CD4-positive, alpha-beta T cell treated with Interleukin-4 for 1 hour (primary cell): ENCODE results near the gene SLC25A43.
A peak's percentile ranks its signal among the peaks of the same experiment; 100 is the strongest.
"Not testable (repeated sequence)": the region's sequence is repeated elsewhere in the genome, so short reads cannot be mapped to it uniquely, and the experiment has no call there.

ENCODE experiments used
- DNase-seq, 2 donors: peaks; one replicate each; pipeline ENCODE4 v3.0.0-alpha.2; 2020 to 2022

The SLC25A43 gene

DNA sequence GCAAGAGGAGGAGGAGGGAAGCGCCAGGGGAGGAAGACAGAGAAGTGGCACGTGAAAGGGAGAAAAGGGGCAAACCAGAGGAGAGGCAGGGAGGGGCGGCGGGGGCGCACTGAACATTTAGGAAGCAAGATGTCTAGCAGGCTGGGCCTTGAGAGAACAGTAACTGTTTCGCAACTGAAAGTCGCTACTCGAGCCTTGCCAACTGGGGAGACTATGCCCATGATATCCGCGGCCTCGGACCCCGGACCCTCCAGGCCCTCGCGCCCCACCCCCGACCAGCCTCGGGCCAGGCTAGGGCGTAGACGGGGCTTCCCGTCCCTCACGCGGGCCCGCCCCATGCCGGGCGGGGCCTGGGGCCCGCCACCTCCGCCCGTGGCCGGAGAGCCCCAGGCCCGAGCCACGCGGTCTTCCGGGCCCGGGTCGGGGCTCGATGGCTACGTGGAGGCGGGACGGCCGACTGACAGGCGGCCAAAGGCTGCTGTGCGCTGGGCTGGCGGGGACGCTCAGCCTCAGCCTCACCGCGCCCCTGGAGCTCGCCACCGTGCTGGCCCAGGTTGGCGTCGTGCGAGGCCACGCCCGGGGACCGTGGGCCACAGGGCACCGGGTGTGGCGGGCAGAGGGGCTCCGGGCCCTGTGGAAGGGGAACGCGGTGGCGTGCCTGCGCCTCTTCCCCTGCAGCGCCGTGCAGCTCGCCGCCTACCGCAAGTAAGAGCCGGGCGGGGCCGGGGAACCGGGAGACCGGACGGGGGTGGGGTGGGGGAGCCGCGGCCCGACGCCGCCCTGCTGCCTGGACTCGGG is at the start of gene SLC25A43:
SLC25A43 (plus strand) TSS at position 363 of the 798 bp plus-strand sequence; CDS start at position 431, 68 bp downstream.
- DNase-seq: peak in 1 of 2 donors; percentile 20

DNA sequence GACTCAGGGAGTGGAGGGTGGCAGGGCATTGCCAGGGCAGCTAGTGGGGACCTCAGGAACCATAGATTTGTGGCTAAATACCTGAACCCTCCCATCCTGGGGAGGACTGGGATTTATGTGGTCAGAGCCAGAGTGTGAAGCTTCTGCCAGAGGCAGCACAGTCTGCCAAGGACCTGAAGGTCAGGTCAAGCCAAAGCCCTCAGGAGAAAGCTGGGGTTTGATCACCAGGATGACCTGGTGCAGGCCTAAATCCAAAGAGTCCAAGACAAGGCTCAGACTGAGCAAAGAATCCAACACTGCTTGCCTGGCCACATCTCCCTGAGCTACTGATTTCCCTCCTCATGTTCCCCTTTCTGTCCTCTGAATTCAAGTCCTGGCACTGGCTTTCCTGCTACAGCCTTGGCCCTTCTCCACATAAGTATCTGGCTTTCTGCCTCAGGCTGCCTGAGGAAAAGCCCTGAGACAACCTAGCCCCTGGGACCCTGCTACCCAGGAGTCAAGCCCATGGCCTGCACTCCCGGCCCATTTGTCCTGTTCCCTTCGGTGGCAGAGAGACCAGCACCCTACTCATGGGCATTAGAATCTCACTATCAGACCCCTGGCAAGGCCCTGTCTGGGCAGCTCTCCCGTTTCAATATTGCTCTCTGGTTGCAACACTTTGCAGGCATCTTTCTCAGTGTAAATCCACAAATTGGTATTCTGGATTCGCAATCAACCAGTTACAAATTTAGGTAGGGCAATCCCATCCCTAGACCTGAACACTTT is 39.3 kb upstream of the SLC25A43 start:
- DNase-seq: no peak

DNA sequence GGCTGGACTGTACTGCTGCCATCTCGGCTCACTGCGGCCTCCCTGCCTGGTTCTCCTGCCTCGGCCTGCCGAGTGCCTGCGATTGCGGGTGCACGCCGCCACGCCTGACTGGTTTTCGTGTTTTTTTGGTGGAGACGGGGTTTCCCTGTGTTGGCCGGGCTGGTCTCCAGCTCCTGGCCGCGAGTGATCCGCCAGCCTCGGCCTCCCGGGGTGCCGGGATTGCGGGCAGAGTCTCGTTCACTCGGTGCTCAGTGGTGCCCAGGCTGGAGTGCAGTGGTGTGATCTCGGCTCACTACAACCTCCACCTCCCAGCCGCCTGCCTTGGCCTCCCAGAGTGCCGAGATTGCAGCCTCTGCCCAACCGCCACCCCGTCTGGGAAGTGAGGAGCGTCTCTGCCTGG is 37.7 kb upstream of the SLC25A43 start:
- DNase-seq: not testable (repeated sequence)

DNA sequence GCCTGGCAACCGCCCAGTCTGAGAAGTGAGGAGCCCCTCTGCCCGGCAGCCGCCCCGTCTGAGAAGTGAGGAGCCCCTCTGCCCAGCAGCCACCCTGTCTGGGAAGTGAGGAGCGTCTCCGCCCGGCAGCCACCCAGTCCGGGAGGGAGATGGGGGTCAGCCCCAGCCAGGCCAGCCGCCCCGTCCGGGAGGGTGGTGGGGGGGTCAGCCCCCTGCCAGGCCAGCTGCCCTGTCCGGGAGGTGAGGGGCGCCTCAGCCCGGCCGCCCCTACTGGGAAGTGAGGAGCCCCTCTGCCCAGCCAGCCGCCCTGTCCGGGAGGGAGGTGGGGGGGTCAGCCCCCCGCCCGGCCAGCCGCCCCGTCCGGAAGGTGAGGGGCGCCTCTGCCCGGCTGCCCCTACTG is 37.1 kb upstream of the SLC25A43 start:
- not testable (repeated sequence) for DNase-seq

DNA sequence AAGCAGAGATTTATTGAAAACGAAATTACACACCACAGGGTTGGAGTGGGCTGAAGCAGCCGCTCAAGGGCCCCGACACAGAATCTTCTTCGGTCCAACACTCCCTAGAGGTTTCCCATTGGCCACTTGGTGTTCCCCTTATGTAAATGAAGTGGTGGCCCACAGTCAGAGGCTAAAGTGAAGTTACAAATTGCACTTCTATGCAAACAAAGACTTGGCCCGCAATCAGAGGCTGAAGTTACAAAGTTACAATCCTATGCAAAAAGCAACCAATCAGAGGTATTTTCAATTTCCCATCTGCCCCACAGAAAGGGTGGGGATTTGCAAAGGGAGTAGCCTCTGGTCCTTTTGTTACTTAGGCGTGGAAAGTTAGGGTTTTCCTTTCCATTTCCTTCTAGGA is 35.7 kb upstream of the SLC25A43 start:
- no peak for DNase-seq

DNA sequence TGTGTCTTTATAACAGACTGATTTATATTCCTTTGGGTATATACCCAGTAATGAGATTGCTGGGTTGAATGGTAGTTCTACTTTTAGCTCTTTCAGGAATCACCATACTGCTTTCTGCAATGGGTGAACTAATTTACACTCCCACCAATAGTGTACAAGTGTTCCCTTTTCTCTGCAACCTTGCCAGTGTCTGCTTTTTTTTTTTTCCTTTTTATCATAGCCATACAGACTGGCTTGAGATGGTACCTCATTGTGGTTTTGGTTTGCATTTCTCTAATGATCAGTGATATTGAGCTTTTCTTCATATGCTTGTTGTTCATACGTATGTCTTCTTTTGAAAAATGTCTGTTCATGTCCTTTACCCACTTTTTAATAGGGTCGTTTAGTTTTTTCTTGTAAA is 27.3 kb upstream of the SLC25A43 start:
- not testable (repeated sequence) for DNase-seq

DNA sequence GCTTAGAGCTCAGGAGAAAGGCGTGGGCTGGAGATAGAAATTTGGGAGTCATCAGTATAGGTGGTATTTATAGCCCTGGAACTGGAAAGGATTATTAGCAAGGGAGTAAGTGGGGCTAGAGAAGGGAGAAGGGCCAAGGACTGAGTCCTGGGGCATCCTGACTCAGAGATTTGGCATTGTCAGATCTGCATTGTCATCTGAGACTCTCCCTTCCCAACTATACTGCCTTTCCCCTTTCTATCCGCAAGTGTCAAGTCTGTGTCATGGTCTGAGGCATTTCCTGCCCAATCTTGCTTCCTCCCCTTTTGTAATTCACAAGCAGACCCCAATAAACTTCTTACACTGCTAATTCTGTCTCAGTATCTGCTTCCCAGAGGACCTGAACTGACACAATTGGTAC is 24.4 kb upstream of the SLC25A43 start:
- DNase-seq: no peak

DNA sequence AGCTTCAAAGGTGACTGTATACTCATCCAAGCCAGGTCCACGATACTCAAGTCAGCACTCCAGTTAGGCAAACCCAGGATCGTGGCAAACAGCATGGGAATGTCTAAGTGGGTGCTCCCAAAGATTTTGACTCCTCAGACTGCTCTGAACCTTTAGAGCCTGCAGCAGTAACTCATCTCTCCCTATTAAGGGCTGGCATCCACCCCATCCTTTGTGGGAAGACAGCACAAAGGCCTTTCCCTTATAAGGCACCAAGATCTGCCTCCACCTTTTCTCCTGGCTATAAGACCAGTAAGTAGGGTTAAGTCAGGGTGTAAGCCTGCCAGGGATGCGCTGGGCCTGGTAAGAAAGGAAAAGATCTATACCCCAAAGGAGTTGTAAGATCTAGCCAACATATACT is 23.6 kb upstream of the SLC25A43 start:
- DNase-seq: no peak

DNA sequence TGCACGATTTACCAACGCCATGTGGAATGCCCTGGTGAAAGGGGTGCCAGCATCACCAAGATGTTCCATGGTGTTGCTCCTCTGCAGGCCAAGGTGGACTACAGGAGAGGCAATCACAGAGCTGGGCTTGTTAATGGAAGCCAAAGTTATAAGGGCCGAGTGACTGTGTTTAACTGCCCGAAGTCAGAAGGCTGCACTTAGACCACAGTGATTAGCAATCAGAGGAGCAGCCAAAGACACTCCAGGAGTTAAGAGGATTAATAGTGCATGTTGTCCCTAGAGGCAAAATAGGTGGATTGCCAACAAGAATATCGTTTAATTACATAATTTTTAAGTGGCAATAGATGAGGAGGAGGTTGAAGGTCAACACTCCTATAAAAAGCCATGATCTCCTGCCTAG is 22.8 kb upstream of the SLC25A43 start:
- DNase-seq: no peak

DNA sequence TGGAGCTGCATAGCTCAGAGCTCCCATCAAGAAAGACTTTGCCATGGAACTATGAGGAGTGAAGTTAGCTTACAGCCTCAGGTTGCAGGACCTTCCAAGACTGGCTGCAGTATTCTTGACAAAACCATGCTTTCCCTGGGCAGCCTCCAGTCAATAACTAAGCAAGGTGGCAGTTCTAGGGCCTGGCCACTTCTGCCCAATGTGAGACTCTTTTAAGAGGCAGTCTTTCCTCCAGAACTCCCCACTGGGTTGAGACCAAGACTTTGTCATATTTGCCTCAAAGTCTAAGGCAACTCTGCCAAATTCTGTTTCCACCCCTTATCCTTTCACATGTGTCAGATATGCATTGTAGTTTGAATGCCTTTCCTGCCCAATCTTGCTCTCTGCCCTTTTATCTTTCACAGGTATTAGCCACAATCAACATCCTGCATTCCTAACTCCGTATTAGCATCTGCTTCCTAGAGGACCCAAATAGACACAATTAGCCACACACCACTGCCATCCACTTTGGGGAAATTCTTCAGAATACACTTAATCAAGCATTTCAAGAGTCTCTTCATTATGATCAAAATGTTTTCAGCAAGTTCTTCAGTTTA is 17.7 kb upstream of the SLC25A43 start:
- no peak for DNase-seq

DNA sequence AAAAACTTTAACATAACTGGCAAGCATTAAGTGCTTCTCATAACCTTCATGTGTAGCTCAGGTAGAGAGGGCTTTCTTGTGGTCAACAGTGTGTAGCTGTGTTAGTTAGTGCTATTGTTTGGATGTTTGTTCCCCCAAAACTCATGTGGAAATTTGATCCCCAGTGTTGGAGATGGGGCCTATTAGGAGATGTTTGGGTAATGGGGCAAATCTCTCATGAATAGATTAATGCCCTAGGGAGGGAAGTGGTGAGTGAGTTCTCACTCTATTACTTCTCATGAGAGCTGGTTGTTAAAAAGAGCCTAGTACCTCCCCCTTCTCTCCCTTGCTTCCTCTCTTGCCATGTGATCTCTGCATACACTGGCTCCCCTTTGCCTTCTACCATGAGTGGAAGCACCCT is 16.5 kb upstream of the SLC25A43 start:
- DNase-seq: no peak

DNA sequence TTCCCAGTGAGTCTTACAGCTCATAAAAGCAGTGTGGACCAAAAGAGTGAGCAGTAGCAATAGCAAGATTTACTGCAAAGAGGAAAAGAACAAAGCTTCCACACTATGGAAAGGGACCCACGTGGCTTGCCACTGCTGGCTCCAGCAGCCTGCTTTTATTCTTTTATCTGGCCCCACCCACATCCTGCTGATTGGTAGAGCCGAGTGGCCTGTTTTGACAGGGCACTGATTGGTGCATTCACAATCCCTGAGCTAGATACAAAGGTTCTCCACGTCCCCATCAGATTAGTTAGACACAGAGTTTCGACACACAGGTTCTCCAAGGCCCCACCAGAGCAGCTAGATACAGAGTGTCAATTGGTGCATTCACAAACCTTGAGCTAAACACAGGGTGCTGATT is 12.5 kb upstream of the SLC25A43 start:
- not testable (repeated sequence) for DNase-seq

DNA sequence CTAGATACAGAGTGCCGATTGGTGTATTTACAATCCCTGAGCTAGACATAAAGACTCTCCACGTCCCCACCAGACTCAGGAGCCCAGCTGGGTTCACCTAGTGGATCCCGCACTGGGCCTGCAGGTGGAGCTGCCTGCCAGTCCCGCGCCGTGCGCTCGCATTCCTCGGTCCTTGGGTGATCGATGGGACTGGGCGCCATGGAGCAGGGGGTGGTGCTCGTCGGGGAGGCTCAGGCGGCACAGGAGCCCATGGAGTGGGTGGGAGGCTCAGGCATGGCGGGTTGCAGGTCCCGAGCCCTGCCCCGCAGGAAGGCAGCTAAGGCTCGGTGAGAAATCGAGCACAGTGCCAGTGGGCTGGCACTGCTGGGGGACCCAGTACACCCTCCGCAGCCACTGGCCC is 11.7 kb upstream of the SLC25A43 start:
- not testable (repeated sequence) for DNase-seq

DNA sequence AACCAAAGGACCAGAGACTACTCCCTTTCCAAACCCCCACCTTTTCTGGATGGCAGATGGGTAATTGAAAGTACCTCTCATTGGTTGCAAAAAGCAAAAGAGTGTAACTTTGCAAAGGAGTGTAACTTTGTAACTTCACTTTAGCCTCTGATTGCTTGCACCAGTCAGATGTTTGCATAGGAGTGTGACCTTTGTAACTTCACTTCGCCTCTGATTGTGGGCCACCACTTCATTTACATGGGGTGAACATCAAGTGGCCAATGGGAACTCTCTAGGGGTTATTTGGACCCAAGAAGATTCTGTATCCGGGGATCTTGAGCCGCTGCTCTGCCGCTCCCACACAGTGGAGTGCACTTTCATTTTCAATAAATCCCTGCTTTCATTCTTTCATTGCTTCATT is 9.9 kb upstream of the SLC25A43 start:
- DNase-seq: no peak

DNA sequence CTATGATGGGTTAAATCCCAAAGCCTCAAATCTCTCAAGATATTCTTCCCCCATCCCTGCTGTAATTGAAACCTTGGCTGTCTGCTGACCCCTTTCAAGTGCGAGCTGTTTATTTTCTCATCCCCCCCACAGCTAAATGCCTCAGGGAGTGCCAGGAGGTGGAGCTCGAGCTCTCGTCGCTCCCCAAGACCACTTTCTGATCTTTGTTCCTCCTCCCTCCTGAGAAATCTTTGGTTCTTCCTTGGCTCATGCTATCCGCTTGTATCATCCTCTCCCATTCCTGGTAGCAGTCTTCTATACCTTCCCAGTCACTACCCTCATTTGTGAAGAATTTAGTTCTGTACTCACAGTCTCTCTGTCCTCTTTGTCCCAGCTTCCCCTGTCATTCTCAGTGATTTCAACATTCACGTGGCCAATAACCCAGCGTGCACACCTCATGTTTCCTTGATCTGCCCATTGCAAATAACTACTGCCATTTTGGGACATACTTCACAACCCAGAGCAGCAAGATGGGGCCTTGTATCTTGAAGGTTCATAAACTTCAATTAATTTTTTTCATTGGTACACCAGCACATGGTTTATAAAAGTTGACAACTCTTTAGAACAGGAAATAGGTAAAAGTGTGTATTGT is 9.2 kb upstream of the SLC25A43 start:
- no peak for DNase-seq

DNA sequence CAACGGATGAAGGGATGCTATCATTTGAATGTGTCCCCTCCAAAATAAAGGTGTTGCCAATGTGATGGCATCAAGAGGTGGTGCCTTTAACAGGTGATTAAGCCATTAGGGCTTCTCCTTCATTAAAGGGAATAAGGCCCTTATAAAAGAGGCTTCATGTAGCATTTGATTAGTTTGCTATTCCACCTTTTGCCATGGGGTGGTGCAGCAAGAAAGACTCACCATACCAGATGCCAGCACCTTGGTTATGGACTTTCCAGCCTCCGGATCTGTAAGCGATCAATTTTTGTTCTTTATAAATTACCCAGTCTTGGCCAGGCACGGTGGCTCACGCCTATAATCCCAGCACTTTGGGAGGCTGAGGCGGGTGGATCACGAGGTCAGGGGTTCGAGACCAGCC is 7.9 kb upstream of the SLC25A43 start:
- peak in 1 of 2 donors; percentile 2 for DNase-seq

DNA sequence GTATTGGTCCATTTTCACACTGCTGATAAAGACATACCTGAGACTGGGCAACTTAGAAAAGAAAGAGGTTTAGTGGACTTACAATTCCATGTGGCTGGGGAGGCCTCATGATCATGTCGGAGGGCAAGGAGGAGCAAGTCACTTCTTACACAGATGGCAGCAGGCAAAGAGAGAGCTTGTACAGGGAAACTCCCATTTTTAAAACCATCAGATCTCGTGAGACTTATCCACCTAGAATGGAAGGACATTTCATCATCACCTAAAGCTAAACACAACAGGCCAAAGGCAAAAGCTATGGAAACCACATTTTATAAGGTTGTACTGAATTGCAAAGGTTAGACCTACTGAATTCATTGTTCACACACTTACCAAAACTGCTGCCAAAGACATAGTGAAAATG is 6.0 kb upstream of the SLC25A43 start:
- no peak for DNase-seq

DNA sequence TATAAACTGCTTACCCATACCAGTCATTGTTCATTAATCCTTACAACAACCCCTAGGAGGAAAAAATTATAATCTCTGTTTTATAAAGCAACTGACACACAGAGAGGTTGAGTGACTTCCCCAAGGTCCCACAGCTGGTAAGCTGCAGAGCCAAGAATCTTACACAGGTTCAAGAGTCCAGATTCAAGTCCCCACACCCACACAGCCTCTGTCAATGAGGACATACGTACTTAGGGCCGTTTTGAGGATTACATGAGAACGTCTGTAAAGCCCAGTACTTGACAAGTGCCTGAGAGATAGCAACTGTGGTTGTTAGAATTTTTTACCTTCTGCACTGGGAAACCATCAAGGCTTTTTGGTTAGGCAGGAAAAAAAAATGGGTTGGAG is 556 bp upstream of the SLC25A43 start:
- no peak for DNase-seq

DNA sequence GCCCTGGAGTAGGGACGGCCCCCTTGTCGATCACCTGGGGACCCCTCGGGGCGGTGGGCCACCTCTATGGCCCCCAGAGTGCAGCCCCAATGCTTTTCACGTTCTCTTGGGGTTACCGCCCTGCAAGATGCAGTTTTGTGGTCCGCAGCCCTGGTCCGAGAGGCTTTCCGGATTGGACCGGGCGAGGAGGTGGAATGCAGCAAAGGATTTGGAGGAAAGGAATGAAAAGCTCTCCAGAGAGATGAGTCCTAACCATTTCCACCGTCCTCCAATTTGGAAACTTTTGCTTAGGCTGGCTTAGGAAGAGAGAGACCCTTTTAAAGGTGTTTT is 601 bp downstream of the SLC25A43 start:
- DNase-seq: no peak

DNA sequence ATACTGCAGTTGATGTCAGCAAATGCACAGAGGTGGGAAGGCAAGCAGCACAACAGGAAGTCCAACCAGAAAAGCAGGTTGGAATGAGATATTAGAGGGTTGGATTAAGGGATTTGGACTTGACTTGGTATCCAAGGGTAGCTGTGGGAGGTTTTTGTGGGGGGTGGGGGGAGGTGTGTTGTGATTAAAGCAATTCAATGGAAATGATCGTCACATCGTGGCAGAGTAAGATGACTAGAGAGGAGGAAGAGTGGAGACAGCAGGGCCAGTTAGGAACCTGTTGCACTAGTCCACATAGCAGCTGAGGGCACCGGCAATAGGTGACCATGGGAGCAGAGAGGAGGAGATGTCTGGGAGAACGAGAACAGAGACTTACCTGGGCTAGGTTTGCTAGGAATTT is 2.4 kb downstream of the SLC25A43 start:
- no peak for DNase-seq

DNA sequence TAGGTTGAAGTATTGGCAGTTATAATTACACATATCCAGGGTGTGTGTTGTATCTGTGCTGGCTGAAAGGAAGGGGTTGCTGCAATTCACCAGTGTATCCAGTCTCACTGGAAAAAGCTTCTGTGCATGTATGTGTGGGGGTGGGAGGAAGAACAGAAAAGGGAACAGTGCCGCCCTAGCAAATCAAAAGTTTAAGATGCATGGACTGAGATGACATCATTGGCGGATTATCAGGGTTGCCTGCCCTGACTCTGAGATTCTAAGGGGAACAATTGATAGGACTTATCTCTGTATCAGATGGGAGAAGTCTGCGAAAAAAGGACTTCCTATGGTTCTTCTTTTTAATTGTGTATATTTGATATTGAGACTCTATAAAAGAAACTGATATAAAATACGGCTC is 3.5 kb downstream of the SLC25A43 start:
- no peak for DNase-seq

DNA sequence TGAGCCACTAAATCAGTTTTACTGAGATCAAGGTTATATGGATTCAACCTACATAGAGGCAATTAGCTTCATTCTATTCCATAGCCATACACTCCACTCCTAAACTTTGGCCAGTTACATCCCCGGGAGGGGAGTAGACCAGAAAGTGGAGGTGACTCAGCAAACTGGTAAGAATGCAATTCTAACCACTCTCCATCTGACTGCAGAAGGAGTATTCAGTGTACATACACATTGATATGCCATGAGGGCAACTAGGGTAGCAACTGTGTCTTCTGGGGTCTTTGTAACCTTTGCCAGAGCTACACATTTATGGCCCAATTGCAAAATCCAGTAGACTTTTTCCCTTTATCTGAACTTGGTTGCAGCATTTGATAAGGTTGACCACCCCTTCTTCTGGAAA is 7.6 kb downstream of the SLC25A43 start:
- DNase-seq: no peak

DNA sequence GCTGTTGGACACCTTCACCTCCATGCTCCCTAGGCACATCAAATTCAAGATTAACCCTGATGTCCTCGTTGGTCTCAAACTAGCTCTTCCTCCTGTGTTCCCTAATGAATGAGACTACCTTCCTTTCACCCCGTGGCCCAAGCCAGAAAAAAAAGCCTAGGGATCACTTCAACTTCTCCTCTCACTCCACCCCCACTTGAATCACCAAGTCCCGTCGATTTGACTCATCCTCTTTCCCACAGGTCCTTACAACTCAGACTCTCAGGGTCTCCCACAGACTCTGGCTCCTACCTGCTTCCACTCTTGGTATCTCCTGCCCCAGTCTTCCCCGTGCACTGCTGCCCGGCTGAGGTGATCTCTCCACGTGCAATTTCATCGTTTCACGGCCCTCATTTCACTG is 8.5 kb downstream of the SLC25A43 start:
- no peak for DNase-seq
